Fibroblast of lung (primary cell): ENCODE results near the gene AGK. TPM values are rescaled to one million over a fixed set of nuclear protein-coding genes. Genes with fewer than 3 reads are reported as not detected.

Experiments used
- DNase-seq, 2 donors: peaks; one replicate each; pipeline versions ENCODE4 v3.0.0 to v3.0.0-alpha.2; 2010; ENCODE audit warnings: low read depth in 2 of 2
- H2AFZ ChIP-seq: 2 replicates; pipeline ENCODE4 v1.5.1; 2012; ENCODE audit warnings: low read length, control low read depth, inconsistent platforms
- H3K27ac ChIP-seq: 2 replicates; pipeline ENCODE4 v1.5.1; 2011; ENCODE audit warnings: low read length, control low read depth; ENCODE audit not compliant: insufficient read depth
- H3K27me3 ChIP-seq: 2 replicates; pipeline ENCODE4 v1.5.1; 2011; ENCODE audit warnings: mild to moderate bottlenecking, low read length; ENCODE audit not compliant: control insufficient read depth, insufficient read depth
- H3K36me3 ChIP-seq: 2 replicates; pipeline ENCODE4 v1.5.1; 2011; ENCODE audit warnings: low read length; ENCODE audit not compliant: control insufficient read depth, insufficient read depth
- H3K4me1 ChIP-seq: 2 replicates; pipeline ENCODE4 v1.5.1; 2011; ENCODE audit warnings: low read length; ENCODE audit not compliant: control insufficient read depth, insufficient read depth; ENCODE audit errors: extremely low read depth
- H3K4me2 ChIP-seq: 2 replicates; pipeline ENCODE4 v1.5.1; 2011; ENCODE audit warnings: low read length, control low read depth; ENCODE audit not compliant: insufficient read depth; ENCODE audit errors: extremely low read depth
- H3K4me3 ChIP-seq, 4 experiments: fragments of 200-600 bp in 1 of 4; sonication (generic) in 1 of 4; replicated peaks in 1 of 4; 2 replicates each; pipeline ENCODE4 v1.5.1; 2011 to 2016; ENCODE audit warnings: low read length in 4 of 4, low read depth in 3 of 4, mild to moderate bottlenecking in 3 of 4, control low read depth in 2 of 4, inconsistent platforms in 1 of 4, mixed read lengths in 1 of 4; ENCODE audit not compliant: insufficient read depth in 1 of 4; ENCODE audit errors: control extremely low read depth in 1 of 4
- H3K79me2 ChIP-seq: 2 replicates; pipeline ENCODE4 v1.5.1; 2012; ENCODE audit warnings: mild to moderate bottlenecking, low read length, inconsistent platforms; ENCODE audit not compliant: control insufficient read depth, insufficient read depth
- H3K9ac ChIP-seq: 2 replicates; pipeline ENCODE4 v1.5.1; 2011; ENCODE audit warnings: mild to moderate bottlenecking, low read length, control low read depth; ENCODE audit not compliant: insufficient read depth
- H3K9me3 ChIP-seq: 2 replicates; pipeline ENCODE4 v1.5.1; 2012; ENCODE audit warnings: low read depth, low read length; ENCODE audit not compliant: control insufficient read depth, insufficient read depth
- H4K20me1 ChIP-seq: 2 replicates; pipeline ENCODE4 v1.5.1; 2011; ENCODE audit warnings: low read length; ENCODE audit not compliant: control insufficient read depth, insufficient read depth; ENCODE audit errors: extremely low read depth
- EZH2 ChIP-seq: IDR thresholded peaks from 2 replicates; pipeline ENCODE4 v1.5.1; 2012; ENCODE audit warnings: low read length, control low read depth, mild to moderate bottlenecking; ENCODE audit errors: missing control alignments
- polyA plus RNA-seq, 2 donors: library from polyadenylated mRNA; depleted of rRNA in 1 of 2; stranded (reverse) in 1 of 2; unstranded in 1 of 2; fragments of >200 nt; gene quantifications; 2 replicates each; pipeline ENCODE4 v1.2.1, GENCODE V29; 2011 to 2012; ENCODE audit warnings: missing spikeins in 1 of 2
- total RNA-seq: library from RNA; depleted of rRNA; stranded (reverse); fragments of >200 nt; gene quantifications from 2 replicates; pipeline ENCODE4 v1.2.1, GENCODE V29; 2014
- TF ChIP-seq, protein P1 (sequence below), 2 donors: IDR thresholded peaks in 1 of 2; conservative IDR thresholded peaks in 1 of 2; 1 replicate in 1 of 2; 2 replicates in 1 of 2; pipeline ENCODE4 v1.5.1; 2011 to 2012; ENCODE audit warnings: low read length in 2 of 2, control low read depth in 1 of 2, inconsistent platforms in 1 of 2, low read depth in 1 of 2, mild to moderate bottlenecking in 1 of 2

Gene AGK
- total and polyA plus RNA-seq, 2 donors (not counting 1 experiment from before 2014, with no cell fraction given), result 20.8 to 42.5 TPM

DNA sequence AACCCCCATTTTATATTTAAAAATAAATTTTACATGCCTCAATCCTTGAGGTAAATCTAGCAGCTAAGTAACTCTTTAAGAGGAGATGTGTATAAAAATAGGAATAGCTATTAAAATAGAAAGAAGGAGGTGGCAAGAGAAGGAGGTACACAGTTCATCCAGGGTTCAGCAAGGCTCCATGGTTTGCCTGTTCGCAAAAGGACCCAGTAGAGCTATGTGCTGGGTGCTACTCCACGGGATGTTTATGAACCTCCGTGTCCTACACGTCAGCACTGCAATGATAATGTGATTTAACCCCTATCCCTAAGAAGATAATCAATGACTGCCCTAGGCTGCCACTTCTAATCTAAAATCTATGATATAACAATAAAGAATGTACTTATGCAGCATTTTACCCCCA is 151.7 kb downstream of the AGK start:
- Histone ChIP-seq H3K4me3 (peak overlapping the region in 1 of 4 experiments; percentile 78), H3K9ac (no peak overlapping the region), H2AFZ (no peak overlapping the region)

DNA sequence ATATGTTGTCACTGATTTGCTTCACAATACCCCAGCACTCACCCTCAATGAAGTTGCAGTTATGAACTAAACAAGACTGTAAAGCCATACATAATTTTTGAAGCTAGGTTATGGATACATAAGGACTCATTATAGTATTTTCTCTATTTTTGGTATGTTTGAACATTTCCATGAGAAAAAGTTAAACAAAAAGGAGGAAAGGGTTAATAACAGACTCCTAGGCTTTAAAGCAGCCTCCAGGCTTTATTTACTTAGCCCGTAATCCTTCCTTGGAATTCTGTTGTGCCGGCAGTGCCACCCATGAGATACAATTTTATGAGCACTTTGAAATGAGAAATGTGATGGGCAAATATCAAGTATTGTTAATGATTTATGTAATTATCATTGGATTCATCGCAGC is 152.9 kb downstream of the AGK start:
- Histone ChIP-seq H4K20me1 (no peaks in the 10 kb centered on the region), H3K4me1 (no peaks in the 10 kb centered on the region), H3K9me3 (no peaks in the 10 kb centered on the region), H3K79me2 (no peaks in the 10 kb centered on the region), H3K4me2 (no peak overlapping the region), H2AFZ (no peak overlapping the region), H3K27ac (no peak overlapping the region), H3K9ac (no peak overlapping the region), H3K4me3 (no peak overlapping the region), H3K36me3 (no peaks in the 10 kb centered on the region), H3K27me3 (no peaks in the 10 kb centered on the region)
- TF ChIP-seq EZH2, result no peak
- TF ChIP-seq, protein P1, sequence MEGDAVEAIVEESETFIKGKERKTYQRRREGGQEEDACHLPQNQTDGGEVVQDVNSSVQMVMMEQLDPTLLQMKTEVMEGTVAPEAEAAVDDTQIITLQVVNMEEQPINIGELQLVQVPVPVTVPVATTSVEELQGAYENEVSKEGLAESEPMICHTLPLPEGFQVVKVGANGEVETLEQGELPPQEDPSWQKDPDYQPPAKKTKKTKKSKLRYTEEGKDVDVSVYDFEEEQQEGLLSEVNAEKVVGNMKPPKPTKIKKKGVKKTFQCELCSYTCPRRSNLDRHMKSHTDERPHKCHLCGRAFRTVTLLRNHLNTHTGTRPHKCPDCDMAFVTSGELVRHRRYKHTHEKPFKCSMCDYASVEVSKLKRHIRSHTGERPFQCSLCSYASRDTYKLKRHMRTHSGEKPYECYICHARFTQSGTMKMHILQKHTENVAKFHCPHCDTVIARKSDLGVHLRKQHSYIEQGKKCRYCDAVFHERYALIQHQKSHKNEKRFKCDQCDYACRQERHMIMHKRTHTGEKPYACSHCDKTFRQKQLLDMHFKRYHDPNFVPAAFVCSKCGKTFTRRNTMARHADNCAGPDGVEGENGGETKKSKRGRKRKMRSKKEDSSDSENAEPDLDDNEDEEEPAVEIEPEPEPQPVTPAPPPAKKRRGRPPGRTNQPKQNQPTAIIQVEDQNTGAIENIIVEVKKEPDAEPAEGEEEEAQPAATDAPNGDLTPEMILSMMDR (conservative IDR thresholded peaks at IDR 0.05 in 1 of 2, IDR thresholded peaks at IDR 0.05 in 1 of 2; ENCODE audit: low read depth in 1 of 2, low read length in 2 of 2), result no peak
- DNase-seq, result no peak

More for the DNA sequence above, 151.7 kb downstream of the AGK start:
- Histone ChIP-seq H3K27ac (no peak overlapping the region), H3K79me2 (no peaks in the 10 kb centered on the region), H3K27me3 (no peaks in the 10 kb centered on the region), H3K36me3 (no peaks in the 10 kb centered on the region), H3K4me2 (no peak overlapping the region), H3K4me1 (no peaks in the 10 kb centered on the region), H4K20me1 (no peaks in the 10 kb centered on the region), H3K9me3 (no peaks in the 10 kb centered on the region)
- no peak for TF ChIP-seq EZH2
- TF ChIP-seq, protein P1 (conservative IDR thresholded peaks at IDR 0.05 in 1 of 2, IDR thresholded peaks at IDR 0.05 in 1 of 2; ENCODE audit: low read depth in 1 of 2, low read length in 2 of 2), result no peak
- no peak for DNase-seq

DNA sequence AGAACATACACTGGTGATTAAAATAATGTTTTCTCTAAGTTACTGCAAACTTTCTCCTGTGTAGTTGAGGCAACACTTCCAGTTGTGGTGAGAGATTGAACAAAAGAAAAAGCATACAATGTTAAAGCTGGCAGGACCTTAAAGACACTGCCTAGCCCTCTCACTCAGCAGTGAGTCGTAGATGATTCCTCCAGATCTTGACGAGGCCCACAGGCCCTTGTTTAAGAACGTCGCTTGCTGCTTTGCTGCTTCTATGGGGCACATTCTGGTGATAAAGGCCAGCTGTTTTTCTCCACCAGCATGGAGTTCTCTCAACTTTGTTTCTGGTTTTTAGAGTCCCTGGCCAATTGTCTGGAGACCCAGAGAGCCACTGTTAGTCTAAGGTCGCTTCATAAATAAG is 153.5 kb downstream of the AGK start:
- H3K9me3 ChIP-seq, result no peaks in the 10 kb centered on the region
- H3K4me1 ChIP-seq, result no peaks in the 10 kb centered on the region
- no peak overlapping the region for H3K4me3 ChIP-seq
- no peak overlapping the region for H2AFZ ChIP-seq
- TF ChIP-seq EZH2, result no peak
- TF ChIP-seq, protein P1 (conservative IDR thresholded peaks at IDR 0.05 in 1 of 2, IDR thresholded peaks at IDR 0.05 in 1 of 2; ENCODE audit: low read depth in 1 of 2, low read length in 2 of 2), result no peak
- H3K27ac ChIP-seq, result no peak overlapping the region
- no peaks in the 10 kb centered on the region for H3K36me3 ChIP-seq
- DNase-seq, result no peak
- no peaks in the 10 kb centered on the region for H3K79me2 ChIP-seq
- no peak overlapping the region for H3K9ac ChIP-seq
- H4K20me1 ChIP-seq, result no peaks in the 10 kb centered on the region
- H3K4me2 ChIP-seq, result no peak overlapping the region
- no peaks in the 10 kb centered on the region for H3K27me3 ChIP-seq

Other genes starting within 250 kb of the AGK start
- 6.1 and 6.9 TPM in 2 replicates for gene DENND11, start 150.8 kb downstream of the AGK start, total RNA-seq
- 2.4 and 2.7 TPM in 2 replicates for gene DENND11, start 150.8 kb downstream of the AGK start, polyA plus RNA-seq
- not detected in 2 replicates for gene WEE2, start 156.9 kb downstream of the AGK start, total RNA-seq
- not detected in 2 replicates for gene WEE2, start 156.9 kb downstream of the AGK start, polyA plus RNA-seq
- 119 and 131 TPM in 2 replicates for gene SSBP1, start 186.9 kb downstream of the AGK start, total RNA-seq
- 209 and 212 TPM in 2 replicates for gene SSBP1, start 186.9 kb downstream of the AGK start, polyA plus RNA-seq
- gene TAS2R3, start 212.7 kb downstream of the AGK start, total RNA-seq, result 1.3 and 2.8 TPM in 2 replicates
- 0.06 TPM in 1 of 2 replicates, not detected in the other for gene TAS2R3, start 212.7 kb downstream of the AGK start, polyA plus RNA-seq
- gene TAS2R4, start 225.3 kb downstream of the AGK start, total RNA-seq, result 1.5 TPM in 2 replicates
- gene TAS2R4, start 225.3 kb downstream of the AGK start, polyA plus RNA-seq, result 0.02 and 0.06 TPM in 2 replicates
- 1.0 and 1.3 TPM in 2 replicates for gene TAS2R5, start 238.8 kb downstream of the AGK start, total RNA-seq
- 0.07 and 0.10 TPM in 2 replicates for gene TAS2R5, start 238.8 kb downstream of the AGK start, polyA plus RNA-seq